HG02852 (cell line): Measurements from ENCODE around the gene VSTM2B.

Experiments
- ATAC-seq: cut with Tn5 transposase; IDR thresholded peaks from one replicate; pipeline ENCODE4 v1.9.1; 2021; ENCODE audit warnings: mild to moderate bottlenecking, moderate library complexity; ENCODE audit not compliant: unreplicated experiment

VSTM2B gene

DNA sequence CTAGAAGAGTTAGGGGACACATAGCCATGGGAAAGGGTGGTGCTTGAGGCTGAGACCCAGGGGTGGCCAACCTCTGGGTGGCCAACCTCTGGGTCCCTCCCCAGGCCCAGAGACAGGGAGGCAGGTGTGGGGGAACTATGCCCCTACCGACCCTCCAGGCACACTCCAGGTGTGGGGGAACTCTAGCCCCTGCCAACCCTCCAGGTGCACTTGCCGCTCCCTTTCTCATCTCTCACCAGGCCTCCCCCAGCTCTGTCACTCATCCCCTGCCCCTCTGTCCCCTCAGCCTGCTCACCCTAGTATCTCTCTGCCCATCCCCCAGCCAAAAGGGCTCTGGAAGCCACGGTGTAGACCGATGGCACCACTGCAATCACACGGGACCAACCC lies 10.6 kb upstream of the VSTM2B start:
- no peak for ATAC-seq

DNA sequence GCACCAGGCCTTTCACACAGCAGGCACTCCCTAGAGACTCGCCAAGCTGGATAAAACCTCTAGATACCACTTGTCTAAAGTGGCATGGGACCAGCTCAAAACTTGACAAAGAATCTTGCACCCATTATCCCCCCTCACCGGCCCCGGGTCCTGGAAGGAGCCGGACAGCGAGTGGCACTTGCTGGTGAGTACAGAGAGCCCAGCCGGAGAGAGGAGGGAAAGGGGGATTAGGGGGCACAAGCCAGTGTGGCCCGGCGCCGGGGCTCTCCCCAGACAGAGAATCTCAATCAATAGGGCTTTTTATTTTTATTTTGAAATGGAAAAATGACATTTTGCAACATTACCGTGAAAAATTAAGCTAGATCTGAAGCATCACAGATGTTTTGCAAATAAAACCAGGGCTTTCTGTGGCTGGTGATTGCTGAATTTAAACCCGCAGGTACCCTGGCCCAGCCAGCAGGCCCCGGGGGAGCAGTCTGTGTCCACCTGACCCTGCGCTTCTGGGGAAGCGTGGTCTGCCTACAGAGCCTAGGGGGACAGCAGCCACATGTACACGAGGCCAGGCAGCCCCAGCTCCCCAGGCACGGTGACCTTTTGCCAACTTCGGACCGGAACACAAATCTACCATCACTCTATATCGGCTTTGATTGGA lies 10.0 kb upstream of the VSTM2B start:
- ATAC-seq, result no peak

DNA sequence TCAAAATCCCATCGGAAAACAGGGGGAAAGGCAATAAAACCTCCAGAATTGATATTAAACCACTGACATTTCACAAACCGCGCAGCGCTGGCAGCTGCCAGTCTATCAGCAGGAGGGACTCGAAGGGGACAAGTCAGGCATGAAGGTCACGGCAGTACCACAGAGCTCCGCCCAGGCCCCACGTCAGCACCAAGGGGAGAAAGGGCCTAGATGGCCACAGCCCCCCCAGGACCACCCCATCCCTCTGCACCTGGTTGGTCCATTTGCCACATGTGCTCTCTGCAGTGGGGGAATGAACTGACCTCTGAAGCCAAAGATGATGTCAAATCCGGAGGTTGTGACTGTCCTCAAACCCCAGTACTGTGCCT lies 9.5 kb upstream of the VSTM2B start:
- ATAC-seq, result no peak

DNA sequence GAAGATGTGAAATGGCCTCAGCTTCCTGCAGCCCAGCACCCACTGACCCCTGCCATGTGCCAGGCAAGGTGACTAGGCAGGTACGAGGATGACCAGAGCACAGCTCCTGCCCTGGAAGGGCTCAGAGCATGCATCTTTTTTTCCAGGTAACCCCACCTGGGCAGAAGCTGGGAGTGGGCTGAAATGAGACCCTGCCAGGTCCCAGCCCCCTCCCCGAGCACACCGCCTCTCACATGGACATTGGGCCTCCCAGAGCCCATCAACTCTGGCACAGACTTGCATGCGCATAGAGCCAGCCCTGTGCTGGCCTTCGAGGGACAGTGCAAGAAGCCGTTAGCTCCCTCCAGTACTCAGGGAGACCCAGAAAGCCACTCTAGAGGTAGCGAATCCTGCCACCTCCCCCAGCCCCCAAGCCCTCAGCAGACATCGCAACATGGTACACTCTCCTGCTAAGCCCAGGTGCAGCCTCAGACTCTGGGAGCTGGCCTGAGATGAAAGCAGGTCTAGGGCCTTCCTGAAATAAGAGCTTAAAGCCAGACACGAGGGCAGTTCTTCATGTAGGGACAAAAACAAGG lies 8.9 kb upstream of the VSTM2B start:
- no peak for ATAC-seq

DNA sequence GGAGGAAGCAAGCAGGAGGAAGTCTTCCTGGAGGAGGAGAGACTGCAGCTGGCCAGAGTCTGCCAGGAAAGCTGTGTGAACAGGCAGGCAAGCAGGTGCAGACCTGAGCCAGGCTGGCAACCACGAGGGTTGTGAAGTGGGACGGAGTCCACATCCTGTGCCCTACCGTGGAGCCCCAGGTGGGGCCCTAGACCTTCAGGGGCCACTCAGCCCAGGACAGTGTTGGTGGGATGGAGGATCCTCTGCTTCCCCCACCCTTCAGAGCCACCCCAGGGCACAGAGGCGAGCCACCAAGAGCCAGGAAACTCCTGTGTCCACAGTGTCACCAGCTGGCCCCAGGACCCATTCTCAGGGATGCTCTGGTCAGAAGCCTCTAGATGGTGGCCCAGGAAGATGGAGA lies 8.4 kb upstream of the VSTM2B start:
- no peak for ATAC-seq

DNA sequence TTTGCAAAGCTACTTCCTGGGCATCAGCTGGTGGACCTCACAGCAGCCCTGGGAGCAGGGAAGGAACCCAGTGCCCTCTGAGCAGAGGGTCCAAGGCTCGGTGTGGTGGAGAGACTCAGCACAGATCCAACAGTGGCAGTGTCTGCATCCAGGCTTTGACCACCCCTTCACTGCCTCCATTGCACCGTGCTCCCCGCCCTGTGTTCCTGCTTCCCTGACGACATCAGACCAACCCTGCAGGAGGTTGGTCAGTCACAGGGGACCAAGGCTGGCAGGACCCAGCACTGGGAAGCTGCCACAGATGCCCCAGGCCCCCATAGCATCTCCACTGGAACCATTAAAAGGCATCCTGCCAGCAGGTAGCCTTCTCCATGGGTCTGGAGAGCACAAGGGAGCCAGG lies 7.8 kb upstream of the VSTM2B start:
- ATAC-seq, result no peak

DNA sequence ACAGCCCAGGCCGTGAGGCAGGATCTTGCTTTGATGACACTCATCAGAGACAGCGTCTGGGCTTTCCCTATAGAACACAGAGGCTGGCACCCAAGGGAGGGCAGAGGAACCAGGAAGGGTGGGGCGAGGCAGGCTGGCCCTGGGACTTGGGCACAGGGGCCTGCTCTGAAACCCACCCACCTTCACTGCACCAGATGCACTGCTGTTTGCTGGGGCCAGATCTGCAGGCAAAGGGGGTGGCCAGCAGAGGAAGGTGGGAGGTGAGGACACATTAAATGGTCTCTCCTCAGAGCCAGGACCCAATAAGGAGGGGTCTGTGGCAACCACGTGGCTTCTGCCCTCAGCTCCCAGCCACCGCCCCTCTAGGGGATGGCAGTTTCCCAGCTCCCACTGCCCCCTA lies 6.6 kb upstream of the VSTM2B start:
- no peak for ATAC-seq

DNA sequence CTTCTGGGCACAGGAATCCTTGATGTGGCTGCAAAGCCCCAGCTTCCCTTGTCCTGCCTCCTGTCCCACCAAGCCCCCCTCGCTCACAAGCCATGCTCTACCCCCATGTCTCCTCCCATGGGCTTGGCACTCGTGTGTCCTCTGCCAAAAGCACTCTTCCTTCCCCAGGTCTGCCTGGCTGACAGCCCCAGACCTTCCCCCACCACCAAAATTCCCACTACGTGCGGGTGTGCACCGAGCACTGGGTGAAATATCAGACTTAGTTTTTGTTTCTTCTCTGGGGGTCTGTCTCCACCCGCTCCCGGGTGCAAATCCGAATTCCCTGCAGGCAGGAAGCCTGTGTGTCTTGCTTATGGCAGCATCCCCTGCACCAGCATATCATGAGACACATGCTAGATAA lies 5.9 kb upstream of the VSTM2B start:
- no peak for ATAC-seq

DNA sequence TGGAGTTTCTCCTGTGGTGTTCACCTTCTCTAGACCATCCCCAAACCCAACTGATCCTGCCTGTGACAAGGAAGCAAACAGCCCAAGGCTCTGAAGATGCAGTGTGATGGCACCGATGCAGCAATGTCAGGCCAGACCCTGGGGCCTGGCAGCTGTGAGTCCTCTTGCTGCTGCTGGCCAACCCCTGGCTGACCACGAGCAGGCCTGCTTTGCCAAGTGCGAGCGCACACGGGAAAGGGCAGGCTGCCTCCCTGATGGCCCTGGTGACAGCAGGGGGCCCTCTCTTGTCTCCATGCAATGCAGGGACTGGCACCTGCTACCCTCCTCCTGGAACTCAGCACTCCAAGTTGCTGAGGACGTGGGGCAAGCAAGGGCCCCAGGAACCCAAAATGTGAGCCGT lies 5.4 kb upstream of the VSTM2B start:
- ATAC-seq, result no peak

DNA sequence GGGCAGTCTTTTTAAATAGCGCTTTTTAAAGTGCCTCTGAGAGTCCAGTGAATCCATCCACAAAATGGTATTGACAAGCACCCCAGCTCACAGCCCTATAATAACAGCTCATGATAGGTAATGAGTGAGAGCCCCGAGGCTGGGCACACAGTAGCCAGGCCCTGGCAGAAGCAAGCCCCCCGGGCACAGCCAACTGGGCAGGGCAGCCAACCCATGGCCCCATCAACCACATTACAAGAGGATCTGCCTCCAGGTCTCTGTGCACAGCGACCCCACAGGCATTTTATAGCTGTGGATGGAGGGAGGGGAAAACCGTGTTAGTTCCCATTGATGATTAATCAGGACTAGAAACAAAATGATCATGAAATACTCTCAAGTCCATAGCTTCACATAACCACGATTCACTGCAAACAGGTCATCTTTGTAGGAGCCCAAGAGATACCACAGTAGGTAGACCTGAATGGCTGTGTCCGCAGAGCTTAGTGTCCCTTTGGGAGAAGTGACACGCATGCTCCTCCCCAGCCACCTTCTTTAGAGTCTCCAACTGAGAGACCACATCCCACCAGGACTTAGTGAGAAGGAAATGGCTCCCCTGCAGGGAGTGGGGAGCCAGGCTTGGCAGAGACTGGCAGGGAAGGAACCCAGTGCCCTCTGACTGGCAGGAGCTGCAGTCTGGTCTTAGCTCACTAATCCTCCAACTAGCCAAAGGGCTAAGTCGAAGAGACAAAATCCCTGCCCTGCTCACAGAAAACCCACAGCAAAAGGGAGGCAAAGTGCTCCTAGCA lies 4.3 kb upstream of the VSTM2B start:
- no peak for ATAC-seq

DNA sequence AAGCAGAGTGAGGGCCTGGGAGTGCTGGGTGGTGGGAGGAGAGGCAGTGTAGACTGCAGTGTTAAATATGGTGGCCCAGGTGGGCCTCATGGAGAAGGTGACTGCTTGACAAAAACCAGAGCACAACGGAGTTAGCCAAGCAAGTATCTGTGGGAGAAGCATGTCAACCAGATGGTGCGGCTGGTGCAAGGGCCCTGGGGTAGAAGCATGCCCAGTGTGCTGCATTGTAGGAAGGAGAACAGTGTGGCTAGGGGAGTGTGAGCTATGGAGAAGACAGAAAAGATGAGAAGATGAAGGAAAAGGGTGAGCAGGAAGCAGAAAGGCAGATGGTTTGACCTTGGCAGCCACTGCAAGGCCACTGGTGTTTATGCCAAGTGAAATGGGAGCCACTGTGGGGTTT lies 2.2 kb upstream of the VSTM2B start:
- ATAC-seq, result no peak

DNA sequence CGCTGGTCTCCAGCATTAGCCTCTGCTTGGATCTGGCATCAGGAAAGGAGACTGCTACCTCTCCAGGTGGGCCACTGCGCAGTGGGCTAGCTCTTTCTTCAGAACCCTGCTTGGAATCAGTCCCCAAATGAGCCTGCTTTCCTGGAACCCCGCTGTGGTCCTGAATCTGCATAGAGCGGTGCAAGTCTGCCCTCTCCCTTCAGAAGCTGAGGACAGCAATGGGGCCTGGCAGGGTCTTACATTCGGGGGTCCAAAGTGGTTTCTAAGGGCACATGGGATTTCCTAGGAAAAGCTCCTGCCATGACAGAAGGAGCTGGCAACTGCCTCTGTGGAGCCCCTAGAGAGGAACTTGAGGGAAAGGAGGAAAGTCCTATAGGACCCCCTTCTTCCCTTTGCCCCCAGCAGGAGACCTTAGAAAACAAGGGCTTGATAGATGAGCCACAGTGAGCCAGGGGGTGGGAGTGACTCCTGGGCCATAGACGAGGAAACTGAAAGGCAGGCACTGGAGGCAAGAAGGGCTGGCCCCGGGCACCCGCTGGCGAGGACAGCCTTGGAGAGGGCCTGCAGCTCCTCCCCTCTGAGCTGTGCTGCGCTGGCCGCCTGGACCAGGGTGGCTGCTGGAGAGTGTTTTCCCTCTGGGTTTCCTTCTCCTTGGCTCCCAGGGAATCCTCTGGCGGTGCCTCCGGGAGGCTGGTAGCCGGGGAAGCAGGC lies 1.4 kb upstream of the VSTM2B start:
- ATAC-seq, result no peak

DNA sequence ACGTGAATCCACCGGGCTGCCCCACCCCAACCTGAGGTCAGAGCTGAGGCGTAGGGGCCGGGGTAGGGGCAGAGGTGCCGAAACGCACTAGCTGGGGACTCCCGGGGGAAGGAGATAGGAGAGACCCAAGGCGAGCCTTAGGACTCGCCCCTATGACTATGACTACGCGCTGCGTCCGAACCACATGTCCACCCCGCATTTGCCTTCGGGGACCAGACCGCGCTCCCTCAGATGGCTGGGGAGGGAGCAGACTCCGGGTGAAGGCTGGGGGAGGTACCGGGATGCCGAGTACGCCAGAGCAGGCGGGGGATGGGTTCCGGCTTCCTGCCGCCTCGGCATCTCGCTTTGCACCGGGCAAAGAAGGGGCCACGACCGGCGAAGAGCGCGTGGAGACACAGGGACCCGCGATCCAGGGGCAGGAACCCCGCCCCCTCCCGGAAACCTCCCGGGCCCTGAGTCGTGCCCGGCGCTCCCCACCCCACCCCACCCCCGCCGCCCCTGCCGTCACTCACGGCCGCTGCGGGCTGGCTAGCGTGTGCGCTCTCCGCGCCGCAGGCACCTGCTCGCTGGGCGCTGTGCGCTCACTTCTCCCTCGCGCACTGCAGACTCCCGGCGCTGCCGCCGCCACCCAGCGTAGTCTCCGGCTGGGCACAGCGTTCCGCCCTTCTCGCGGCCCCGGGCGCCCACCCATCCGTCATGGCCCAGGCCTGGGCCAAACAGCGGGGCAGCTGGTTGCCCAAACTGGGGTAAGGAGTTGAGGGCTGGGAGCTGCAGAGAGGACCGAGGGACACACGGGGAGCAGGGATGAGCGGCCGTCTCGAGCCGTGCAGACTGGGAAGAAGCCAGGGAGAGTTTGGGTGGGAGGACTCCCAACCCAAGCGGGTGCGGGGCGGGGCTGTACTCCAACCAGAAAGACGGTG lies 622 bp upstream of the VSTM2B start:
- ATAC-seq, result no peak

DNA sequence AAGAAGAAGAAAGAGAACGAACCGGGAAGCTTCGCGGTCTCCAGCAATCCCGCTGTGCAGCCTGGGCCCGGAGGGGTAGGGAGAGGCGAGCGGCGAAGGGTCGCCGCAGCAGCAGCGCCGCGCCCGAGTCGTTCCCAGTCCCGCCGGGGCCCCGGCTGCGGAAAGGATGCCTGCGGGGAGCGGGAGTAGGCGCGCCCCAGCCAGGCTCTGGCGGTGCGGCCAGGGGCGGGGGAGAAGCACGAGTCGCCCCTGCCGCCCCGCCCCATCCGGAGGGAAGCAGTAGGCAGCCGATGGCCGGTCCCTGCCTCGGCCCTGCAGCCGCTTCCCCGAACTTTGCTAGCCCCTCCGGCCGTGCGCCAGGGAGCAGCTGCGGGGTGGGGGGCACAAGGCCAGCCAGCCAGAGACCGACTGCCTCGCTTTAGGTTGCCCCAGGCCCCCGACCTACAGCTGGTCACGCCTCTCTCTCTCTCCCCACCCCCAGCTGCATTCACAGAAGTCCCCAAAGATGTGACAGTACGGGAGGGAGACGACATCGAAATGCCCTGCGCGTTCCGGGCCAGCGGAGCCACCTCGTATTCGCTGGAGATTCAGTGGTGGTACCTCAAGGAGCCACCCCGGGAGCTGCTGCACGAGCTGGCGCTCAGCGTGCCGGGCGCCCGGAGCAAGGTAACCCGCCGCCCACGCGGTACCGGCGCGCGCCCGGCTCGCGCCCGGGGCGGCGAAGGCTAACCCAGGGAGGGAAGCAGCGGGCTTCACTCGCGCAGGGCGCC lies 1.1 kb downstream of the VSTM2B start:
- ATAC-seq, result no peak

DNA sequence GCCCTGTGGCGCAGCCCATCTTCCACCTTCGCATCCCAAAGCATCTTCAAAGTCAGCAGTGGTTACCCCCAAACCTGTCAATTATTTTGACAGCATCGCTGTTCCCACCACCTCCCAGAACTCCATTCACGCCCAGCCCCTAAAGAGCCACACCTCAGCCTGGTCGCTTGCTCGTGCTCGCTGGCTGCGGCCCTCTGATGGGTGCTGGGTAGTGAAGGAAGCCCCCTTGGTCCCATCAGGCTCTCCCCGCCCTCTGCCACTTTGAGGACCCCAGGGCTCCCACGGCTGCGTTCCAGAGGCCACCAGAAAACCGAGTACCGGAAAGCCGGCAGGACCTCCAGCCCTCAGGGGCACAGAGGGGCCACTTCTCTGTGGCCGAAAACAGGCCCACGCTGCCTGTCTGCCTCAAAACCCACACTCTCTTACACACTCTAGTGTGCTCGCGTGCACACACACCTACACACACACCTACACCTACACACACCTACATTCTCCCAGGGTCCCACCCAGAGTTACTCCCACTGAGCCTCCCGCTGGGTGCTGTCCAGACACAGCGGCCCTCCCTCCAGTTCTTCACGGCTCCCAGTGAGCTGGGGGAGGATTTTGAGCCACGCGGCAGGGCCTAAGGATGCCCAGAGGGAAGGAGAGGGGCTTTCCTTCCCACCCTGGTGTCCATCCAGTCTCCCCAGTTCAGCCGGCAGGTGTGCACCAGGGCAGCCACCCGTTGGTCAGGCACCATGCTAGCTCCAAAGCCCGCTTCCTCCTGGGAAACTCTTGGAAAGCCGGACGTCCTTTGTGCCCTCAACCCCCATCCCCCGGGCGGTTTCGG lies 1.9 kb downstream of the VSTM2B start:
- ATAC-seq, result no peak

DNA sequence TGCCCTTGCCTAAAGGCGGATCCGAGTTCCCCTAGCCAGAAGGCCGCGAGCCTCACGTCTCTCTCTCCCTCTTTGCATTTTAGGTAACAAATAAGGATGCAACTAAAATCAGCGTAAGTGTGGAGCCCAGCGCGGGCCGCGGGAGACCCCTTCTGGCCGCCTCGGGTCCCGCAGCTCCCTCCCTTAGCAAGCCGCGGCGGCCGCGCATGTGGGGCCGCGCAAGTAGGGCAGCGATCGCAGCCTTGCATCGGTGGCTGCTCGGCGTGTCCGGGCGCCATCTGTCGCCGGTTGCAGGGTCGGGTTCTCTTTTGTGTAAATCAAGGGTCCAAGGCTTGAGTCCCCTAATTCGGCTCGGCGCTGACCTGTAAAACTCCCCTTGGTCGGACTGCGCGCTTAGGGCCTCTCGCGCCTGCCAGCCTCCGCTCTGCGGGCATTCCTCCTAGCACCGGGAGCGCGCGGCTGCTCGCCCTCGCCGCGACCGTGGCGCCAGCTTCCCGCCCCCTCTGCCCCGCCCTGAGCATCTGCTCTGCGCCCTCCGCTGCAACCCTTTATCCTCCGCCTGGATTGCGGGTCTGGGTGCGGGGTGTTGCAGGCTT lies 2.7 kb downstream of the VSTM2B start:
- no peak for ATAC-seq

DNA sequence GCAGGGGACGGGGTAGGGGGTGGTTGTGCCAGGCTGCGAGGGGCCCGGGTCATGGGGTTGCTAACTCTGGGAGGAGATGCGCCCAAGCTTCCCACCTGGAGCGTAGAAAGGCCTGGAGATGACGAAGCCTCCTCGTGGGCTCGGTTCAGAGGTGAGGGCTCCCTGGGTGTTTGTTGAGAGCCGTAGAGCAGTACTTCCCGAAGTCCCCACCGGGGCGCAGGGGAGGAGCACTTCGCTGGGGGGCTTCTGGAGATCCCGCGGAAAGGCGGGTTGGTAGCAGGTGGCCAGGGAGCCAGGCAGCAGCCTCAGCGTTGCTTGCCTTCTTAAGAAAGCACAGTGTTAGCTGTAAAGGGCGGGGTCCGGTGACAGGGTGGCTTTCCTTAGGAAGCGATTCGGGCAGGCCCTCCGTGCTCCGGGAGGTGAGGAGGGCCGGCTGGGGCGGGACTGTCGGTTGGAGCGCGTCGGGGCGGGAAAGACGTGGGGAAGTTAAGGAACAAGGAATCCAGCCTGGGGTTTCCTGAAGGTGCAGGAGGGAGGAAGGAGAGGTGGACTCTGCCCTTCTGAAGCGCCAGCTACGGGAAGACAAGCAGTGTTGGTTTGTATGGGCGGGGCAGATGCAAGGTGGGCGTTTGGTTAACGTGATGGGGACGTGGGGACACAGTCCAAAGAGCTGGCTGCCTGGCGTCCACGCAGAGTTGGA lies 3.3 kb downstream of the VSTM2B start:
- ATAC-seq, result no peak
